T-helper 2 cell treated with Interferon-gamma antibody and Interleukin-4, amounts not matched to agents 5 μg/mL and 100 μg/mL, for 36 hours (primary cell): Measurements from ENCODE around the gene ECT2.
"Not testable (repeated sequence)": the region's sequence is repeated elsewhere in the genome, so short reads cannot be mapped to it uniquely, and the experiment has no call there.

ENCODE experiments used
- DNase-seq: peaks from one replicate; pipeline ENCODE4 v3.0.0; 2021; ENCODE audit warnings: low spot score
- H3K27ac Mint-ChIP-seq: one replicate; pipeline ENCODE4 v1.8.0; 2021; ENCODE audit warnings: mild to moderate bottlenecking, mixed read lengths
- H3K27me3 Mint-ChIP-seq: one replicate; pipeline ENCODE4 v1.8.0; 2021; ENCODE audit warnings: low read depth, mixed read lengths
- H3K36me3 Mint-ChIP-seq: one replicate; pipeline ENCODE4 v1.8.0; 2021; ENCODE audit warnings: low read depth, mixed read lengths
- H3K4me1 Mint-ChIP-seq: one replicate; pipeline ENCODE4 v1.8.0; 2021; ENCODE audit warnings: low read depth, mixed read lengths
- H3K4me3 Mint-ChIP-seq: one replicate; pipeline ENCODE4 v1.8.0; 2022; ENCODE audit warnings: mild to moderate bottlenecking, moderate library complexity, mixed read lengths
- H3K9me3 Mint-ChIP-seq: one replicate; pipeline ENCODE4 v1.8.0; 2021; ENCODE audit warnings: mixed read lengths

ECT2 gene

GRCh38 chr3:172844428-172844827 is 93.9 kb downstream of the ECT2 start:
- Mint-ChIP-seq H3K9me3 (no peaks in the 10 kb centered on the region), H3K4me1 (peaks cover 5% of the 10 kb centered on the region), H3K4me3 (no peak overlapping the region), H3K27me3 (peaks cover 2% of the 10 kb centered on the region), H3K36me3 (no peaks in the 10 kb centered on the region), H3K27ac (no peak overlapping the region)
- DNase-seq = no peak

GRCh38 chr3:172846103-172846561 is 95.6 kb downstream of the ECT2 start:
- Mint-ChIP-seq H3K4me1 (peaks cover 5% of the 10 kb centered on the region), H3K9me3 (no peaks in the 10 kb centered on the region), H3K36me3 (no peaks in the 10 kb centered on the region), H3K27me3 (peaks cover 2% of the 10 kb centered on the region), H3K27ac (no peak overlapping the region), H3K4me3 (no peak overlapping the region)
- DNase-seq = peak; percentile 10

GRCh38 chr3:172846706-172847105 is 96.2 kb downstream of the ECT2 start:
- peaks cover 5% of the 10 kb centered on the region for H3K4me1 Mint-ChIP-seq
- H3K9me3 Mint-ChIP-seq = no peaks in the 10 kb centered on the region
- peaks cover 2% of the 10 kb centered on the region for H3K27me3 Mint-ChIP-seq
- H3K36me3 Mint-ChIP-seq = no peaks in the 10 kb centered on the region
- no peak for DNase-seq
- H3K4me3 Mint-ChIP-seq = no peak overlapping the region
- no peak overlapping the region for H3K27ac Mint-ChIP-seq

- H3K4me1 Mint-ChIP-seq = peaks cover 5% of the 10 kb centered on the region
- no peaks in the 10 kb centered on the region for H3K36me3 Mint-ChIP-seq
Observed at GRCh38 chr3:172847292-172847691, 96.8 kb downstream of the ECT2 start.

GRCh38 chr3:172848910-172849309 is 98.4 kb downstream of the ECT2 start:
- no peak for DNase-seq
- no peaks in the 10 kb centered on the region for H3K36me3 Mint-ChIP-seq
- H3K4me1 Mint-ChIP-seq = peaks cover 5% of the 10 kb centered on the region
- peaks cover 2% of the 10 kb centered on the region for H3K27me3 Mint-ChIP-seq
- H3K9me3 Mint-ChIP-seq = no peaks in the 10 kb centered on the region
- H3K27ac Mint-ChIP-seq = no peak overlapping the region
- H3K4me3 Mint-ChIP-seq = no peak overlapping the region

More at GRCh38 chr3:172847292-172847691, 96.8 kb downstream of the ECT2 start:
- Mint-ChIP-seq H3K27me3 (peaks cover 2% of the 10 kb centered on the region), H3K4me3 (no peak overlapping the region), H3K27ac (no peak overlapping the region), H3K9me3 (no peaks in the 10 kb centered on the region)
- no peak for DNase-seq

GRCh38 chr3:172853005-172853404 is 102.5 kb downstream of the ECT2 start:
- Mint-ChIP-seq H3K4me1 (no peaks in the 10 kb centered on the region), H3K4me3 (no peak overlapping the region), H3K9me3 (no peaks in the 10 kb centered on the region), H3K27me3 (peaks cover 7% of the 10 kb centered on the region), H3K27ac (no peak overlapping the region), H3K36me3 (no peaks in the 10 kb centered on the region)
- no peak for DNase-seq

GRCh38 chr3:172853921-172854666 is 103.6 kb downstream of the ECT2 start:
- no peak for DNase-seq
- H3K4me3 Mint-ChIP-seq = no peak overlapping the region
- no peaks in the 10 kb centered on the region for H3K9me3 Mint-ChIP-seq
- no peaks in the 10 kb centered on the region for H3K36me3 Mint-ChIP-seq
- H3K4me1 Mint-ChIP-seq = no peaks in the 10 kb centered on the region
- H3K27ac Mint-ChIP-seq = no peak overlapping the region
- H3K27me3 Mint-ChIP-seq = peaks cover 7% of the 10 kb centered on the region

- Mint-ChIP-seq H3K4me3 (no peak overlapping the region), H3K27ac (no peak overlapping the region)
Observed at GRCh38 chr3:172855037-172855436, 104.5 kb downstream of the ECT2 start.

GRCh38 chr3:172856795-172857742 is 106.5 kb downstream of the ECT2 start:
- Mint-ChIP-seq H3K4me3 (no peak overlapping the region), H3K27me3 (peaks cover 7% of the 10 kb centered on the region), H3K4me1 (no peaks in the 10 kb centered on the region), H3K27ac (no peak overlapping the region), H3K36me3 (no peaks in the 10 kb centered on the region), H3K9me3 (no peaks in the 10 kb centered on the region)
- DNase-seq = no peak

More at GRCh38 chr3:172855037-172855436, 104.5 kb downstream of the ECT2 start:
- no peaks in the 10 kb centered on the region for H3K36me3 Mint-ChIP-seq
- DNase-seq = no peak
- no peaks in the 10 kb centered on the region for H3K9me3 Mint-ChIP-seq
- no peaks in the 10 kb centered on the region for H3K4me1 Mint-ChIP-seq
- H3K27me3 Mint-ChIP-seq = peaks cover 7% of the 10 kb centered on the region

- Mint-ChIP-seq H3K36me3 (no peaks in the 10 kb centered on the region), H3K9me3 (no peaks in the 10 kb centered on the region), H3K4me3 (no peak overlapping the region), H3K27ac (no peak overlapping the region), H3K27me3 (peaks cover 7% of the 10 kb centered on the region), H3K4me1 (no peaks in the 10 kb centered on the region)
- no peak for DNase-seq
Observed at GRCh38 chr3:172859041-172859440, 108.5 kb downstream of the ECT2 start.

- not testable (repeated sequence) for H3K4me1 Mint-ChIP-seq, H3K36me3 Mint-ChIP-seq, H3K27me3 Mint-ChIP-seq, H3K27ac Mint-ChIP-seq, H3K9me3 Mint-ChIP-seq, H3K4me3 Mint-ChIP-seq, DNase-seq
Observed at GRCh38 chr3:172866726-172867350, 116.3 kb downstream of the ECT2 start.

- H3K4me1 Mint-ChIP-seq = no peaks in the 10 kb centered on the region
- no peaks in the 10 kb centered on the region for H3K27me3 Mint-ChIP-seq
- H3K36me3 Mint-ChIP-seq = no peaks in the 10 kb centered on the region
- H3K27ac Mint-ChIP-seq = no peak overlapping the region
- H3K9me3 Mint-ChIP-seq = no peaks in the 10 kb centered on the region
- no peak overlapping the region for H3K4me3 Mint-ChIP-seq
- no peak for DNase-seq
Observed at GRCh38 chr3:172868582-172869200, 118.2 kb downstream of the ECT2 start.

- H3K27ac Mint-ChIP-seq = no peak overlapping the region
- no peak for DNase-seq
- no peaks in the 10 kb centered on the region for H3K27me3 Mint-ChIP-seq
Observed at GRCh38 chr3:172869368-172869771, 118.8 kb downstream of the ECT2 start.

More at GRCh38 chr3:172869368-172869771, 118.8 kb downstream of the ECT2 start:
- Mint-ChIP-seq H3K4me3 (no peak overlapping the region), H3K4me1 (no peaks in the 10 kb centered on the region), H3K36me3 (no peaks in the 10 kb centered on the region), H3K9me3 (no peaks in the 10 kb centered on the region)
